GM21515 (cell line): ENCODE measurements around the gene TPD52L1.
"Not testable (repeated sequence)": the region's sequence is repeated elsewhere in the genome, so short reads cannot be mapped to it uniquely, and the experiment has no call there.

Source experiments
- ATAC-seq: cut with Tn5 transposase; IDR thresholded peaks from one replicate; pipeline ENCODE4 v1.9.1; 2021; ENCODE audit not compliant: unreplicated experiment

TPD52L1 gene, protein sequence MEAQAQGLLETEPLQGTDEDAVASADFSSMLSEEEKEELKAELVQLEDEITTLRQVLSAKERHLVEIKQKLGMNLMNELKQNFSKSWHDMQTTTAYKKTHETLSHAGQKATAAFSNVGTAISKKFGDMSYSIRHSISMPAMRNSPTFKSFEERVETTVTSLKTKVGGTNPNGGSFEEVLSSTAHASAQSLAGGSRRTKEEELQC

DNA sequence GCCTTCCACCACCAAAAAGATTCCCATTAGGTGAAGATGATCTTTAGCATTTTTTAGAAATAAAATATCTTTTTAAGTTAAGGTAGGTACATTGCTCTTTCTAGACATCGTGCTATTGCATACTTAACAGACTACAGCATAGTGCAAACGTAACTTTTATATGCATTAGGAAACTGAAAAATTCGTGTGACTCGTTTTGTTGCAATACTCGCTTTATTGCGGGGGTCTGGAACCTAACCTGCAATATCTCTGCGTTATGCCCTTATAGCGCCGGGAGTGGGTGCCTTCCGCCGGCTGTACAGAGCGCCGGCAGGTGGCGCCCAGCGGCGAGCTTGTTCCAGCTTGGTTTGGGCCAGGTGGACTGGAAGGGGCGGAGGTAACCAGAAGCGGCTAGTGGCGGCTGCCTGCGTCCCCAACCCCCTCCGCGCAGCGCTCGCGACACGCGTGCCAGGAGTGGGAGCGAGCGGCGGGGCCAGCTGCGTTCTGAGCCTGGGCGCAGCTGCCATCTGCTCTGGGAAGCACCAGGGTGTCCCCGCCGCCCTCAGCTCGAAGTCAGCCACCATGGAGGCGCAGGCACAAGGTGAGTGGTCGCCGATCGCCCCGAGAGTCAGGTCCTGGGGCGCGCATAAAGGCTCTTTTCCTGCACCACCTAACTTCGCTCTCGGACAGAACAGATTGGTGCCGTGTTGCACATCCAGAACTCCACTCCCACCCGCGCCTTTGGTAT, at the start of gene TPD52L1:
TSS of gene TPD52L1 (plus strand) at position 383 of the 727 bp plus-strand sequence. CDS start at position 562, 179 bp downstream.
- ATAC-seq, result peak; percentile 99

DNA sequence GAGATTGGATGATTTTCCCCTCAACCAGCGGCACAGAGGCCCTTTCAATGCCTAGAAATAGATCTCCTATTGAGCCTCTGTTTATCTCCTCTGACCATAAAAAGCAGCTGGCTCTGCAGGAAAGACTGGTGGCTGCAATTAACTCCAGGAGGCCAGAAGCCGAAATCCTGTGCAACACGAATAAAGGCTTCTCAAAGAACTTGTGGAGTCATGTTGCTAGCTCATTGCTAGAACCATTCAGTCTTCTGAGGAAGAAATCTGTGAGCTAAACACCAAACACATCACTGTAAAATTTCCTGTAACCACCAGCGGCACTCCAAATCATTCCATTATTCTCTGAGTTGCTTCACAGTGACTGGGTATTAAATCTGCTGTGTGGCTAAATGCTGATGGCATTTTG, 49.1 kb upstream of the TPD52L1 start:
- ATAC-seq, result no peak

DNA sequence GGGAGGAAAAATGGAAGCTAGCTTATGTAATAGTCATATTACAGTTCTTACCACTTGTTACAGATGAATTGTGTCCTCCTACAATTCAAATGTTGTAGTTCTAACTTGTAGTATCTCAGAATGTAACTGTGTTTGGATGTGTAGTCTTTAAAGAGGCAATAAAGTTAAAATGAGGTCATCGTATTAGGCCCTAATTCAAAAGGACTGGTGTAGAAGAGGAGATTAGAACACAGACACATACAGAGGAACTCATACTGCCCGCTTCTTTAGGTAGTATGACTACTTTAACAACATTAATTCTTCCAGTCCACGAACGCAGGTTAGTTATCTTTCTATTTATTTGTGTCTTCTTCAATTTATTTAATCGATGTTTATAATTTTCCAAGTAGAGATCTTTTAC, 46.5 kb upstream of the TPD52L1 start:
- ATAC-seq, result no peak

DNA sequence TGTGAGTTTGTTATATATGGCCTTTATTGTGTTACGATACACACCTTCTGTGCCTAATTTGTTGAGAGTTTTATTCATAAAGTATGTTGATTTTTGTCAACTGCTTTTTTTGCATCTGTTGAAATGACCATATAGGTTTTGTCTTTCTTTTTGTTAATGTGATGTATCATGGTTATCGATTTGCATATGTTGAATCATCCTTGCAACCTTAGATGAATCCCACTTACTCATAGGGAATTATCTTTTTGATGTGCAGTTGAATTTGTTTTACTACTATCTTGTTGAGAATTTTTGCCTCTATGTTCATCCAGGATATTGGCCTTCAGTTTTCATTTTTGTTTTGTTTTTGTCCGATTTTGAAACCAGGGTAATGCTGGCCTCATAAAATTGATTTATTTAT, 45.7 kb upstream of the TPD52L1 start:
- no peak for ATAC-seq

DNA sequence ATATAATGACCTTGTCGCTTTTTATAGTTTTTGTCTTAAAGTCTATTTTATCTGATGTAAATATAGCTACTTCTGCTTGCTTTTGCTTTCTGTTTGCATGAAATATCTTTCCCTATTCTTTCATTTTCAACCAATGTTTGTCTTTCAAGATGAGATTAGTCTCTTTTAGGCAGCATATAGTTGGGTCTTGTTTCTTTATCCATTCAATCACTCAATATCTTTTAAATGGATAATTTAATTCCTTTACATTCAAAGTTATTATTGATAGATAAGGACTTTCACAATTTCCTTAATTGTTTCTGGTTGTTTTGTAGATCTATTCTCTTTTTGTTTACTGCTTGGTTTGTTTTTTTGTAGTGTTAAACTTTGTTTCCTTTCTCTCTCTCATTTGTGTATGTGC, 43.5 kb upstream of the TPD52L1 start:
- ATAC-seq, result no peak

DNA sequence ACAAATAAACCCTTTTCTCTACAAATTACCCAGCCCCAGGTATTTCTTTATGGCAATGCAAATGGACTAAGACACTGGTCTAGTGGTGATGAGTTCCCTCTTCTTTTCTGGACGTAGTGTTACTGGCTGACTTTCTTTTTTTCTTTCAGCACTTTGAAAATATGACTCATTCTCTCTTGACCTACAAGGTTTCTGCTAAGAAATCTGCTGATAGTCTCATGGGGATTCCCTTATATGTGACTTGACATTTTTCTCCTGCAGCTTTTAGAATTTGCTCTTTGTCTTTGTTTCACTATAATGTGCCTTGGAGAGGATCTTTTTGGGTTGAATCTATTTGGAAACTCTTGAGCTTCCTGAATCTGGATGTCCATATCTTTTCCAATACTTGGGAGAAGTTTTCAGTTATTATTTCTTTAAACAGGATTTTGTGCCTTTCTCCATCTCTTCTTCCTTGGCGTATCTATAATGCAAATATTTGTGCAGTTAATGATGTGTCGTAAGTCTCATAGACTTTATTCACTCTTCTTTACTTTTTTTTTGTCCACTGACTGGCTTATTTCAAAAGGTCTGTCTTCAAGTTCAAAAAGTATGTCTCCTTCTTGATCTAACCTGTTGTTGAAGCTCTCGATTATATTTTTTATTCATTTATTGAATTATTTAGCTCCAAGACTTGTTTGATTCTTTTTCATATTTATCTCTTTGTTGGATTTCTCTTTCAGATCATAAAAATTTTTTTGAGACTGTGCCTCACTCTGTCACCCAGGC, 42.2 kb upstream of the TPD52L1 start:
- ATAC-seq, result no peak

DNA sequence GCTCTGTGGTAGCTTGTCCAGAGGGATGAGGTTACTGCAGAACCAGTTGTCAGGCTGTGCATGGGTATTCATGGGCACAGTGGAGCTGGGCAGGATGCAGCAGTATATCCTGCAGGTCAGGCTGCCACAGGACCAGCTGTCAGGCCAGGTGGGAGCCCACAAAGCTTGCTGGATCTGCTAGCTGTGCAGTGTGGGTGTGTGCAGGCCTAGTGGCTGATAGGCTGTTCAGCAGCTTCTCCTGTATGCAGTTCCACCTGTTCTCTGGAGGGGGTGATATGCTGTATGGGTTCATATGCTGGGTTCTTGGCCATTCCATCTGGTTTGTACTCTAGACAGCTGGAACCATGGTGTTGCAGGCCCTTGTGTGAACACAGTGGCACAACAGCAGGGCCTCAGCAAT, 40.6 kb upstream of the TPD52L1 start:
- no peak for ATAC-seq

DNA sequence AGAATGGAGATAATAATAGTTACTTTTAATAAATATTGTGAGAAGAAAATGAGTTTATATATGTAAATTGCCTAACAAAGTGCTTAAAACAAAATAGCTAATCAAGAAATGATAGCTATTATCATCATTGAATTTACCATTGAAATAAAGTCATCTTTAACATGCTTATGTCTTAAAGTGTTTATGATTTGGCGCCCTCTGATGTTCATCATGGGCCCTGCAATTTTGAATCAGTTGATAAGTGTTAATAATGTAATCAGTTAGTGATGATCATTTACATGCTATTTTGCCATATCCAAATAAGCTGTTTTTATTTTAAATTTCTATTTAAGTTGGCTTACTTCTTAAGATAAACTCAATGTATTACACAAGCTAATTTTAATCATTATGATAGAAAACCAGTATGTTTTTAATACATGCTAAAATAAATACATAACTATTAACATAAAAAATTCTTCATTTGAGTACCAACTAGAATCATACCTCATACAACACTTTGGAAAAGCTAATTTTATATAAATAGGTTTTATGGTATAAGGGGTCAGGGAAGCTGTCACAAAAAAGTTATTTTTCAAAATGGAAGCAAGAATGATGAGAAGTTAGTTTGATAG, 39.2 kb upstream of the TPD52L1 start:
- ATAC-seq, result no peak

DNA sequence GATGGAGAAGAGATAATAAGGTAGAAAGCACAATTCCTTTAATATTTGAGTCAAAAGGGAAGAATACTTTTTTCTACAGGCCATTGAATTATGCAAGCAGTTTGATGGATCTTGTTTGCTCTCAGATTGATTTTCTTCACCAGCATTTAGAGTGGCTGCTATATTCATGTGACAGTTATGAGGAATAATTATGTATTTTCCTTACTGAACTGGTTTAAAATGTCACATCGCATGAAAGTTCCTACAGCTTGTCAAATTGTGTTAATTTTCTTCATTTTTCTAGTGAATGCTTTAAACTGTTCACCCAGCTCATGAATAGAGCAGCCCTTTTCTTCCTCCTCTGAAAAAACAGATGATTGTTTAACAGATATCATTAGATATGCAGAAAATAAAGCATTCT, 37.4 kb upstream of the TPD52L1 start:
- ATAC-seq, result no peak

DNA sequence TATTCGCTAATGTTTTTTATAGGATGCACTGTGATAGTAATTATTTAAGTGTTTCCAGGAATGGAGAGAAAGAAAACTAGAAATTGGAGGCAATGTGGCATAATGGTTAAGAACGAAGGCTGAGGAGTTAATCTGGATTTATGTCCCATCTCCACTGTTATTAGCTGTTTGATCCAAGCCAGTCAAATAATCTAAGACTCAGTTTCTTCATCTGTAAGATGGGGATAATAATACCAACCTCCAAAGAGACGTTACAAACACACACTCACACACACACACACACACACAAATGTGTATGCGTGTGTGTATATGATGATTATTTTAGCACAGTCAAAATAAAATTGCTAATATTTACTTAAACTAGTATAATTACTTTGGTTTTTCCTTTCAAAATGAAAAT, 36.9 kb upstream of the TPD52L1 start:
- ATAC-seq, result no peak

DNA sequence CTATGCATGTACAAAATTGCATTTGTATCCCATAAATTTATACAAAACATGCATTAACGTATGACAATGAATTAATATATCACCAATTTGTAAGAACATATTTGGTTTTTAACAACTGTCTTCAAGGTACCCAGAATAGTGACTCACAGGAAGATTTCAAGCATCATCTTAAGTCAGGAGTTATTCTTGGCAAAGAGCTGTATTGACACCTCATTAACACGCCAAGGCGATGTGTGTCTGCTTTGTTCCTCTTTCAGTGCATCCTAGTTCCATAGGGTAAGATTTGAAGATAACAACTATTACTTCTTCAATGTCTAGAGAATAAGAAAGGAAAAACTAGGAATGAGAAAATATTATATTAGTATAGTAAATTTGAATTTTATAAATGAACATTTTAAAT, 35.8 kb upstream of the TPD52L1 start:
- no peak for ATAC-seq

DNA sequence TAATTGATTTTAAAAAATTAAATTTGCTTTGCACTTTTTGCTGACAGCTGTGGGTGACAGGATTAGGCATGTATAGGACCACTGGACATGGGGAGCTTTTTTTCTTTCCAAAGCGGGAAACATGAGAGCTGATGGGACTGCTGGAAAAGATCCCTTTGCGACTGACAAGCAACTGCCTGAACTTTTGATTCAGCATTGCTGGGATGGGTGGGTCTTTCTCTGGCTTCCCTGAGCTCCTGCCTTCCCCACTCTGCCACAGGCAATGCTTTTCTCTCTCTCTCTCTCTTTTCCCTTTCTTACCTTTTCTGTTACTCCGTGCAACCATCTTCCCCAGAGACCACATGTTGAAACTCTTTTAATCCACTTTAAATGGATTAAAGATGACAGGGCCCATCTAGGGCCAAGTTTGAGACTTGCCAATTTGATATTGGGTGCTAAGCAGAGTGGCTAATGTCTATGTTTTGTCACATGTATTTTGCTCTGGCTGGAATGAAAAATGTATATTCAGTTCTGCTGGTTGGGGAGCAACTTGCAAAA, 33.5 kb upstream of the TPD52L1 start:
- ATAC-seq, result no peak

DNA sequence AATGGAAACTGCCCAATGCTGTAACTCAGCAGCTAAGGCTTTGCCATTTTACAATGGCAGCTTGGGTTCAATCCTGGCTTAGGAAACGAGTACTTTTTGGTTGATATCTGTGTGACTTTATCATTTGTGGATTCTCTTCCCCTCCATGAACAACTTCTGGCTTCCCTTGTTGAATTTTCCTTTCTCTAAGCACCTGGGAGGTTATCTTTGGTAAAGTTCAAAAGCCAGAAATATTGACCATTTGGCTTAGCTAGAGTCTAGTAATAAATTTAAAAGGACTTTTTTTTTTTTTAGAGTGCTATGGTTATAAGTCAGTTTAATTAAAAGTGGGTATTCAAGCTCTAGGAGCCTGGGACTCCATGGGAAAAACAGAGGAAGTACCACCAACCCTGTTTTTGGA, 31.7 kb upstream of the TPD52L1 start:
- ATAC-seq, result no peak

DNA sequence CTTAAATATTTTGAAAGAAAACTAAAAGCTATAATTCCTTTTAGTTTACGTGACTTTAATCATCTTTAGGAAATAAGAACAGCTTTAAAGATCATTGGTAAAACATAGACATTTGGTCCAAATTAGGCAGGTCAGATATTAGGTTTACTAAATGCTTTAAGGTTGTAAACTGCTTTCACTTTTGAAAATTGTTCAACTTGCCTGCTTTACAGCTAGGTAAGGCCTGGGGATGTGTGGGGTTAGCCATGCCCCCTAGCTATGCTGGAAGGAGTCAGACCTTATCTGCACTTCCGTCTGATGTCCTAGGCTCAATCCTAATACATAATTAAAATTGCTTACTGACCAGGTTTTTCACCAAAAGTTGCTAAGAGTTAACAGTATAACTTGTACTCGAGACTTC, 30.5 kb upstream of the TPD52L1 start:
- ATAC-seq, result no peak

DNA sequence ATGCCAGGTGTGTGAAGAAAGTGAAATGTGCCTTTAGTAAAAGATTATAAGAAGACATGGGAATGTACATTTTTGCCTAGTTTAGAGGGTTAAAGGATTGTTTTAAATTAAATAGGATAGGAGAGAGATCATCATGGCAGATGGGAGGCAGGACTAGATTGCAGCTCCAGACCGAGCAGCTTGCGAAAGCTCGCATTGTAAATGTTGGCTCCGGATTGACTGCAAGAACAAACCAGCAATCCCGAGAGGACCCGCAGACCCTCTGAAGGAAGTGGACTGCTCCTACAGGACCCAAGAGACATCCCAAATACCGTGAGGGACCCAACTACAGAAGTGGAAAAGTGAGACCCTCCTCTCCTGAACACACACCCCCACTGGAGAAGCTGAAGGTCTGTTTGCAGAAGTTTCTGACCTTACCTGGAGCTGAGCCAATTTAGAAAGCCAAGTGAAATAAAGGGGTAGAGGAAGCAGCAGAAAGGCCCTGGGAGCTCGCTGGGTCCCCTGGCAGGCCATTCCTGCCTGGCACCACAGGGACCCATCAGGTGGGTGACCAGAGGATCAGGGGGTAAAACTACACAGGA, 30.0 kb upstream of the TPD52L1 start:
- ATAC-seq, result no peak

DNA sequence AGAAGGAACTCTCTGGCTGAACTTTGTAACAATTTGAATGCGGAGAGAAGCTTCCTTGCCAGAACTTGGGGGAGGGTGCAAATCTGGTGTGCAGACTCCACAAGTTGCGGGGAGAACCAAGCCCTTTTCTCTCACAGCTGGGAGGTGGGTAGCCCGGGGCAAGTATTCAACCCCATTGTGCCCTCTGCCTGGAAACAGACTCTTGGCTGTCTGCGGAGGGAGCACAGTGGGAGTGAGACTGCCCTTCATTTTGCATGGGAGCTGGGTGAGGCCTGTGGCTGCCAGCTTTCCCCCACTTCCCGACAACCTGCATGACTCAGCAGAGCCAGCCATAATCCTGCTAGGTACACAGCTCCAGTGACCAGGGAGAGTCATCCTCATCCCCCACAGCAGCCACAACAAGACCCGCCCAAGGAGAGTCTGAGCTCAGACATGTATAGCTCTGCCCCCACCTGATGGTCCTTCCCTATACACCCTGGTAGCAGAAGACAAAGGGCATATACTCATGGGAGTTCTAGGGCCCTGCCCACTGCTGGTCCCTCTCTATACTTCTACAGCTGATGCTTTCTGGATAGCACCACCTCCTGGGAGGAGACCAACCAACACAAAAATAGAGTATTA, 29.4 kb upstream of the TPD52L1 start:
- ATAC-seq, result no peak

DNA sequence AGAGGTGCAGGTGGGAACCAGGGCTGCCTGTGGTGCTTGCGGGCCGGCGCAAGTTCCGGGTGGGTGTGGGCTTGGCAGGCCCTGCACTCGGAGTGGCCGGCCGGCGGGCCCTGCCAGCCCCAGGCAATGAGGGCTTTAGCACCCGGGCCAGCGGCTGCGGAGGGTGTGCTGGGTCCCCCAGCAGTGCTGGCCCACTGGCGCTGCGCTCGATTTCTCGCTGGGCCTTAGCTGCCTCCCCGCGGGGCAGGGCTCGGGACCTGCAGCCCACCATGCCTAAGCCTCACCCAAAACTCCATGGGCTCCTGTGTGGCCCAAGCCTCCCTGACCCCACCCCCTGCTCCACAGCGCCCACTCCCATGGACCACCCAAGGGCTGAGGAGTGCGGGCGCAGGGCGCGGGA, 27.7 kb upstream of the TPD52L1 start:
- not testable (repeated sequence) for ATAC-seq

DNA sequence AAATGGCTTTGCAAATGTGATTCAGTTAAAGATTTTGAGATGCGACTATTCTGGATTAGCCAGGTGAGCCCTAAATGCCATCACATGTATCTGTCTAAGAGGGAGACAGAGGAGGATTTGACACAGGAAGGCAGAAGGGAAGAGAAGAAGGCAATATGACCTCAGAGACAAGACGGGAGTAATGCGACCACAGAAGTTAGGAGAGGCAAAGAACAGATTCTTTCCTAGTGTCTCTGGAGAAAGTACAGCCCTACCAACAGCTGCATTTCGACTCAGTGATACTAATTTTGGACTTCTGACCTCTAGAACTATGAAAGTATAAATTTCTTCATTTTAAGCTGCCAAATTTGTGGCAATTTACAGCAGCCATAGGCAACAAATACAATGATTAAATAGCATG, 24.2 kb upstream of the TPD52L1 start:
- no peak for ATAC-seq

DNA sequence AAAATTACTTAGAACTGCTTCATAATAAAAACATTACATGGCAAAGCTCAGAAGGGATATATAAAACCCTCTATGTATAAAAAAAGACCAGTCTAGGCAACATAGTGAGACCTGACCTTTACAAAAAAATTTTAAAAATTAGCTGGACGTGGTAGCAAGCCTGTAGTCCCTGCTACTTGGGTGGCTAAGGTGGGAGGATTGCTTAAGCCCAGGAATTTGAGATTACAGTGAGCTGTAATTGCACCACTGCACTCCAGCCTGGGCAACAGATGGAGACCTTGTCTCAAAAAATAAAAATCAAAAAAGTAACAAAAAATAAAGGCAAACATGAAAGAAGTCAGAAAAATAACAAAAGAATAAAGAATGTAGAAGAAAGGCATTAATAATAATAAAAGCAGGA, 21.5 kb upstream of the TPD52L1 start:
- ATAC-seq, result no peak

DNA sequence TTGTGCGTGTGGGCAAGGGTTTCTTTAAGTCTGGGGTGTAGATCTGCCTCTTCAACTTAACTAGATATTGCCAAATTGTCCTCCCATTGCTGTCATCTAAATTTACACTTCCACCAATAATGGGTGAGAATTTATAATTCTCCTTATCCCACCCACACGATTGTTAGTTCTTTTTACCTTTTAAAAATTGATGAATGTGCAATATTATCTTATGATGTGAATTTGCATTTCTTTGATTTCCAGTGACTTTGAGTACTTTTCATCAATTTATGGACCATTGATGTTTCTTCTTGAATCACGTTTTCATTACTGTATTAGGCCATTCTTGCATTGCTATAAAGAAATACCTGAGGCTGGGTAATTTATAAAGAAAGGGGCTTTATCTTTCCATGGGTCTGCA, 17.2 kb upstream of the TPD52L1 start:
- ATAC-seq, result no peak

DNA sequence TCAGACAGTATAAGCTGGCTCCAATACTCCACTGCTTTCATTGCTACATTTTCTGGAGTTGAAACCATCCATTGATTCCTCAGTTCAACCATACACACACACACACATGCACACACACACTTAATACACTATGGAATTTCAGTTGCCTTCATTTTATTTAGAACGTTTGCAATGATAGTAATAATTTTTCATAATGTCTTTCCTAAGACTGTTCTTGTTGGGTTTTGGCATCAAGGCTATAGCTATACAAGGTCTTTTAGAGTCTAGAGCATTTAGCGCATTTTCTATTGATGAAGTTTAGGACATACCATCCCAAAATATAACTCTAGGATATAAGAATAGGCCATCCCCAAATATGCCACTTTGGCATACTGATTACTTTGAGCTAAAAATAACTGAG, 15.5 kb upstream of the TPD52L1 start:
- ATAC-seq, result no peak
